Kidney (tissue), 14 donors: ENCODE results near the gene CACNG5. TPM values are rescaled to one million over a fixed set of nuclear protein-coding genes. Genes with fewer than 3 reads are reported as not detected.

Experiments used
- DNase-seq, 5 donors: peaks; one replicate each; pipeline ENCODE4 v3.0.0-alpha.2; 2013 to 2020
- FAIRE-seq: peaks from 2 replicates; lab custom pipeline; 2012; peaks lifted over from hg19 to GRCh38; lab: Jason Lieb, UNC
- H3K27ac ChIP-seq, 2 donors: one replicate each; pipeline ENCODE4 v1.7.0; 2013; ENCODE audit warnings: low read depth in 2 of 2, low read length in 2 of 2, inconsistent platforms in 1 of 2
- H3K27me3 ChIP-seq: one replicate; pipeline ENCODE4 v1.7.1; 2013; ENCODE audit warnings: low read length, inconsistent platforms; ENCODE audit not compliant: control insufficient read depth, insufficient read depth
- H3K36me3 ChIP-seq, 3 donors: one replicate each; pipeline versions ENCODE4 v1.7.0 to v1.7.1; 2013; ENCODE audit warnings: low read length in 3 of 3, control low read depth in 1 of 3, inconsistent platforms in 1 of 3; ENCODE audit not compliant: insufficient read depth in 3 of 3, control insufficient read depth in 2 of 3
- H3K4me1 ChIP-seq, 3 donors: one replicate each; pipeline versions ENCODE4 v1.7.0 to v1.7.1; 2013; ENCODE audit warnings: low read length in 3 of 3, inconsistent platforms in 1 of 3, low read depth in 1 of 3; ENCODE audit not compliant: control insufficient read depth in 2 of 3, insufficient read depth in 2 of 3
- H3K4me3 ChIP-seq, 3 donors: one replicate each; pipeline versions ENCODE4 v1.7.0 to v1.8.1; 2013; ENCODE audit warnings: low read length in 3 of 3, control low read depth in 1 of 3, inconsistent platforms in 1 of 3
- H3K9ac ChIP-seq, 3 donors: one replicate each; pipeline versions ENCODE4 v1.7.0 to v1.7.1; 2013; ENCODE audit warnings: low read length in 3 of 3, control low read depth in 1 of 3, inconsistent platforms in 1 of 3
- H3K9me3 ChIP-seq, 3 donors: one replicate each; pipeline versions ENCODE4 v1.7.0 to v1.7.1; 2013; ENCODE audit warnings: low read length in 3 of 3, control low read depth in 1 of 3, inconsistent platforms in 1 of 3; ENCODE audit not compliant: control insufficient read depth in 2 of 3, insufficient read depth in 1 of 3
- intact Hi-C: fragments of 100-400 bp; cut with DNase I; formaldehyde crosslinking; loops from one replicate; pipeline ENCODE4 v1.11.1; 2022
- polyA plus RNA-seq: library from polyadenylated mRNA; stranded (reverse); fragments of 350-450 nt; fragmentation: Illumina TruSeq; extraction: RNeasy Lipid Tissue Mini Kit (QIAGEN cat#74804); gene quantifications from one replicate; pipeline ENCODE4 v1.2.3, GENCODE V29; 2014; ENCODE audit warnings: low read depth, low replicate concordance; ENCODE audit not compliant: insufficient read depth
- total RNA-seq: library from RNA; stranded (reverse); fragmentation: NEBNext Ultra II Directional; extraction: Animal tissue kit (Norgen Biotek cat#: 25700); gene quantifications from one replicate; pipeline ENCODE4 v1.2.1, GENCODE V29; 2021
- TF ChIP-seq, protein P1 (sequence below): IDR thresholded peaks from 3 replicates; pipeline ENCODE4 v1.5.1; 2012; ENCODE audit warnings: mild to moderate bottlenecking, moderate library complexity, borderline replicate concordance; ENCODE audit not compliant: insufficient read depth; ENCODE audit errors: extremely low read depth
- donor health status: control.
- donor health status: control.
- donor health status: control.
- donor health status: control.
- donor health status: control.
- donor health status: DM: yes; HTN: yes; CAD: no.
- donor health status: Normal renal cell carcinoma (clear cell type).

The CACNG5 gene
- total and polyA plus RNA-seq, 2 donors from 2014 or later, result not detected

GRCh38 chr17:66817750-66818149 lies 17.2 kb upstream of the CACNG5 start:
- no peak for FAIRE-seq
- H3K9me3 ChIP-seq, result peaks cover 0 to 7% (median 0%) of the 10 kb centered on the region in 3 donors

GRCh38 chr17:66819466-66819865 lies 15.5 kb upstream of the CACNG5 start:
- Histone ChIP-seq H3K9ac (no peak overlapping the region), H3K27me3 (no peaks in the 10 kb centered on the region), H3K4me3 (no peak overlapping the region), H3K4me1 (no peaks in the 10 kb centered on the region), H3K27ac (no peak overlapping the region), H3K9me3 (peaks cover 0 to 7% (median 0%) of the 10 kb centered on the region in 3 donors), H3K36me3 (no peaks in the 10 kb centered on the region)
- intact Hi-C loops, result no loop called here
- DNase-seq (peak in 1 of 5 donors; percentile 27), FAIRE-seq (no peak)
- TF ChIP-seq, protein P1, sequence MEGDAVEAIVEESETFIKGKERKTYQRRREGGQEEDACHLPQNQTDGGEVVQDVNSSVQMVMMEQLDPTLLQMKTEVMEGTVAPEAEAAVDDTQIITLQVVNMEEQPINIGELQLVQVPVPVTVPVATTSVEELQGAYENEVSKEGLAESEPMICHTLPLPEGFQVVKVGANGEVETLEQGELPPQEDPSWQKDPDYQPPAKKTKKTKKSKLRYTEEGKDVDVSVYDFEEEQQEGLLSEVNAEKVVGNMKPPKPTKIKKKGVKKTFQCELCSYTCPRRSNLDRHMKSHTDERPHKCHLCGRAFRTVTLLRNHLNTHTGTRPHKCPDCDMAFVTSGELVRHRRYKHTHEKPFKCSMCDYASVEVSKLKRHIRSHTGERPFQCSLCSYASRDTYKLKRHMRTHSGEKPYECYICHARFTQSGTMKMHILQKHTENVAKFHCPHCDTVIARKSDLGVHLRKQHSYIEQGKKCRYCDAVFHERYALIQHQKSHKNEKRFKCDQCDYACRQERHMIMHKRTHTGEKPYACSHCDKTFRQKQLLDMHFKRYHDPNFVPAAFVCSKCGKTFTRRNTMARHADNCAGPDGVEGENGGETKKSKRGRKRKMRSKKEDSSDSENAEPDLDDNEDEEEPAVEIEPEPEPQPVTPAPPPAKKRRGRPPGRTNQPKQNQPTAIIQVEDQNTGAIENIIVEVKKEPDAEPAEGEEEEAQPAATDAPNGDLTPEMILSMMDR, result no peak

More at GRCh38 chr17:66817750-66818149, 17.2 kb upstream of the CACNG5 start:
- Histone ChIP-seq H3K36me3 (no peaks in the 10 kb centered on the region), H3K4me3 (no peak overlapping the region), H3K27ac (no peak overlapping the region), H3K4me1 (peaks cover 0 to 4% (median 0%) of the 10 kb centered on the region in 3 donors), H3K9ac (no peak overlapping the region), H3K27me3 (no peaks in the 10 kb centered on the region)
- intact Hi-C loops, result no loop called here
- no peak for DNase-seq
- TF ChIP-seq, protein P1, result no peak

GRCh38 chr17:66822009-66822408 lies 12.9 kb upstream of the CACNG5 start:
- Histone ChIP-seq H3K9me3 (peaks cover 0 to 7% (median 0%) of the 10 kb centered on the region in 3 donors), H3K9ac (no peak overlapping the region), H3K4me1 (no peaks in the 10 kb centered on the region), H3K27me3 (no peaks in the 10 kb centered on the region), H3K27ac (no peak overlapping the region), H3K4me3 (no peak overlapping the region), H3K36me3 (no peaks in the 10 kb centered on the region)
- TF ChIP-seq, protein P1, result no peak
- intact Hi-C loops, result no loop called here
- no peak for DNase-seq
- FAIRE-seq, result no peak

DNA sequence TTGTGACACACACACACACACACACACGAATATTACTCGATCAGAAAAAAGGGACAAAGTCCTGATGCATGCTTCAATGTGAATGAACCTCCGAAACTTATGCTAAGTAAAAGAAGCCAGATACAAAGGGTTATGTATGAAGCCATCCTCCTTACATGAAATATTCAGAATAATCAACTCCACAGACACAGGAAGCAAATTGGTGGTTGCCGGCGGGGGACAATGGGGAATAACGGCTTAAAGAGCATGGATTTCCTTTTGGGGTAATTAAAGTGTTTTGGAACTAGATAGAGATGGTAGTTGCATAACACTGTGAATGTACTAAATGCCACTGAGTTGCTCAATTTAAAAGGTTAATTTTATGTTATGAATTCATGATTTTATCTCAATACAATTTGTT lies 8.1 kb upstream of the CACNG5 start:
- H3K27me3 ChIP-seq, result no peaks in the 10 kb centered on the region
- no peak overlapping the region for H3K27ac ChIP-seq
- H3K9me3 ChIP-seq, result no peaks in the 10 kb centered on the region
- intact Hi-C loops, result no loop called here
- TF ChIP-seq, protein P1, result no peak
- H3K4me3 ChIP-seq, result no peak overlapping the region
- no peak for DNase-seq
- no peaks in the 10 kb centered on the region for H3K36me3 ChIP-seq
- no peak for FAIRE-seq
- H3K4me1 ChIP-seq, result no peaks in the 10 kb centered on the region
- no peak overlapping the region for H3K9ac ChIP-seq
